T47D (cell line): ENCODE measurements around the gene KDM1B.
"Not testable (repeated sequence)": the region's sequence is repeated elsewhere in the genome, so short reads cannot be mapped to it uniquely, and the experiment has no call there.

Source experiments
- DNase-seq, 2 experiments: peaks; one replicate each; pipeline versions ENCODE4 v3.0.0 to v3.0.0-alpha.2; 2011 to 2012; ENCODE audit warnings: low read depth in 1 of 2, low spot score in 1 of 2
- JUND ChIP-seq: IDR thresholded peaks from 2 replicates; pipeline ENCODE4 v1.6.1; 2012; ENCODE audit warnings: low read depth
- in situ Hi-C: cut with HindIII; loops from 2 replicates; pipeline ENCODE4 v1.10.0; 2016; ENCODE audit warnings: low sequenced_read_pairs, low pct_unique_long_range_greater_than_20kb

Gene KDM1B

GRCh38 chr6:18210707-18211106 lies 55.5 kb downstream of the KDM1B start:
- no peak for TF ChIP-seq JUND
- in situ Hi-C loops = no loop called here
- no peak for DNase-seq

DNA sequence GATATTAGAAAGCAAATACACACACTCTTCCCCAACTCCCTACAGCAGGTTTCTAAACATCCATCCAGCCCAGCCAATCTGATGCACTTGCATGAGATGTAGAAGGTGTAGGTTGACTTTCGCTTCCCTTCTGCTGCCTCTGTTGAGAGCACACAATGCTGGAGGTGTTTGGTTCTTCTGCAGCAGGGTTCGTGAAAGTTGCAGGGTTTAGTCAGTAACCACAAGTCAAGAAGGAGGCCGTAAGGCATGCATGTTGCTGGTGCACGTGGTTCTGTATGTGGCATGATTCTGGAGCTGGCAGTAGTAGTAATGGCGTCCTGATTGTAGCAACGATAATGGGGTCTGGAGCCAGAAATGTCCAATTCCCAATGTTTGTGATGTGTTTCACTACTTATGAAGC lies 56.1 kb downstream of the KDM1B start:
- TF ChIP-seq JUND = no peak
- no peak for DNase-seq
- in situ Hi-C loops = no loop called here

DNA sequence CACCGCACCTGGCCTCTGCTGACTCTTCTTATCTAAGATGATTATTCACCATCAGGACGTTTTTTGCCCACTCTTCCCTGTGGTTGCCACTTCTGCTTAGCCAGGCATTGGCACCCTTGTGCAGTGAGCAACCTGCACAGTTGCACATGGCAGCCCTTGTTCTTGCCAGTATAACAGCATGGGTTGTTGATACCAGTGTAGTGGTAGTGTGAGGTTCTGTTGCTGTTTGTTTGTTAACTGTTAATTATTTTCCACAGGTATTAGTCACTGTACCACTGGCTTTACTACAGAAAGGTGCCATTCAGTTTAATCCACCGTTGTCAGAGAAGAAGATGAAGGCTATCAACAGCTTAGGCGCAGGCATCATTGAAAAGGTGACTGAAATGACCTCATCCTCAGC lies 57.0 kb downstream of the KDM1B start:
- in situ Hi-C loops = no loop called here
- TF ChIP-seq JUND = no peak
- DNase-seq = no peak

DNA sequence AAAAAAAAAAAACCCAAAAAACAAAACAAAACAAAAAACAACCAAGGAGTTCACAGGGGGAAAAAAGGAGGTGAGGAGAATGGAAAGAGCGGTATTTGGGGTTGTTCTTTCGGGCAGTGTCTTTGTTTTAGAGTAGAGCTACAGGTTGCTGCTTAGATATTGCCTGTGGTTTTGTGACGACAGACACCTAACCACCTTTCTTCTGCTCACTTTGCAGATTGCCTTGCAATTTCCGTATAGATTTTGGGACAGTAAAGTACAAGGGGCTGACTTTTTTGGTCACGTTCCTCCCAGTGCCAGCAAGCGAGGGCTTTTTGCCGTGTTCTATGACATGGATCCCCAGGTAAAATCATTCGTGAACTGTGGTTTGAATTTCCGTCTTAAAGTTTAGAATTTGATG lies 58.2 kb downstream of the KDM1B start:
- TF ChIP-seq JUND = no peak
- no peak for DNase-seq
- in situ Hi-C loops = no loop called here

GRCh38 chr6:18214003-18214402 lies 58.8 kb downstream of the KDM1B start:
- TF ChIP-seq JUND = no peak
- no peak for DNase-seq
- in situ Hi-C loops = no loop called here

GRCh38 chr6:18215436-18215835 lies 60.2 kb downstream of the KDM1B start:
- DNase-seq = no peak
- no peak for TF ChIP-seq JUND
- in situ Hi-C loops = no loop called here

GRCh38 chr6:18216411-18216810 lies 61.2 kb downstream of the KDM1B start:
- in situ Hi-C loops = no loop called here
- DNase-seq = no peak

DNA sequence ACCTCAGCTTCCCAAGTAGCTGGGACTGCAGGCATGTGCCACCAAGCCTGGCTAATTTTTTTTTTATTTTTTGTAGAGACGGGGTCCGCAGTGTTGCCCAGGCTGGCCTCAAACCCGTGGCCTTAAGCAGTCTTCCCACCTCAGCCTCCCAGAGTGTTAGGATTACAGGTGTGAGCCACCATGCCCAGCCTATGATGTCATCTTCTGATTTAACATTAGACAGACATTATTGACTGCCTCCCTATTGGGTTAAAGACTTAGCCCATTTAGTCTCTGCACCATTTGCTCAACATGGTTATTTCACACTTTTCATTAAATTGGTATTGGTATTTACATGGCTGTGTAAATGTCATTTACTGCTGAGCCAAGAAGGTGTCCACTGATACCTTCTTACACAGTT lies 63.0 kb downstream of the KDM1B start:
- no peak for DNase-seq
- in situ Hi-C loops = no loop called here
- no peak for TF ChIP-seq JUND

More at GRCh38 chr6:18216411-18216810, 61.2 kb downstream of the KDM1B start:
- TF ChIP-seq JUND = no peak

GRCh38 chr6:18219591-18219990 lies 64.4 kb downstream of the KDM1B start:
- in situ Hi-C loops = no loop called here
- no peak for TF ChIP-seq JUND
- no peak for DNase-seq

DNA sequence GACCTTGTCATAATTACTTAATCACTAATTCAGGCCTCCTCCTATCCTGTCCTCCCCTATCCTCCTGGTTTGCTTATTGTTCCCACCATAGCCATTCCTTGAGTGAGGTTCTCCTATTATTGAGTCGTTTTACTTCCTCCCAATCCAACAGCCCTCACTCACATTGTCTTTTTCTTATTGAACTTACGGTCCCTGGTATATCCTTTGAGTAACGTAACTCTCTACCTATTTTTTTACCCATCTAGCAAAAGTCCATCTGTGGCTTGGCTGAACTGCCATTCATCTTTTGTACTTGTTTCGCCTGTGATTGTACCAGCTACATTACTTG lies 66.0 kb downstream of the KDM1B start:
- in situ Hi-C loops = no loop called here
- no peak for DNase-seq
- no peak for TF ChIP-seq JUND

DNA sequence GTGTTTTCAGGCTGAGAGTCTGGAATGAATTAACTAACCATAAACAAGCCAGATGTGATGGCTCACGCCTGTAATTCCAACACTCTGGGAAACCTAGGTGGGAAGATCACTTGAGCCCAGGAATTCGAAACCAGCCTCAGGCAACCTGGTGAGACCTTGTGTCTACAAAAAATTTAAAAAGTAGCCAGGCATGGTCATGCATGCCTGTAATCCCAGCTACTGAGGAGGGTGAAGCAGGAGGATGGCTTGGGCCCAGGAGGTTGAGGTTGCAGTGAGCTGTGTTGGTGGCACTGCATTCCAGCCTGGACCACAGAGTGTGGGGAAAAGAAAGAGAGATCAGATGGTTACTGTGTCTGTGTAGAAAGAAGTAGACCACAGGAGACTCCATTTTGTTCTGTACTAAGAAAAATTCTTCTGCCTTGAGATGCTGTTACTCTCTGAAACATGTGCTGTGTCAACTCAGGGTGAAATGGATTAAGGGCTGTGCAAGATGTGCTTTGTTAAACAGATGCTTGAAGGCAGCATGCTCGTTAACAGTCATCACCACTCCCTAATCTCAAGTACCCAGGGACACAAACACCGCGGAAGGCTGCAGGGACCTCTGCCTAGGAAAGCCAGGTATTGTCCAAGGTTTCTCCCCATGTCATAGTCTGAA lies 71.4 kb downstream of the KDM1B start:
- DNase-seq = peak in 1 of 2 experiments; percentile 54
- in situ Hi-C loops = not testable (repeated sequence)

GRCh38 chr6:18227166-18227565 lies 71.9 kb downstream of the KDM1B start:
- DNase-seq, in situ Hi-C loops: not testable (repeated sequence)

DNA sequence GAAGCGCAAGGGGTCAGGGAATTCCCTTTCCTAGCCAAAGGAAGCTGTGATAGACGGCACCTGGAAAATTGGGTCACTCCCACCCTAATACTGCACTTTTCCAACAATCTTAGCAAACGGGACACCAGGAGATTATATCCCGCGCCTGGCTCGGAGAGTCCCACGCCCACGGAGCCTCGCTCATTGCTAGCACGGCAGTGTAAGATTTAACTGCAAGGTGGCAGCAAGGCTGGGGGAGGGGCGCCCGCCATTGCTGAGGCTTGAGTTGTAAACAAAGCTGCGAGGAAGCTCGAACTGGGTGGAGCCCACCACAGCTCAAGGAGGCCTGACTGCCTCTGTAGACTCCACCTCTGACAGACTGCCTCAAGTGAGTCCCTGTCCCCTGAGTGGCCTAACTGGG lies 73.4 kb downstream of the KDM1B start:
- DNase-seq, in situ Hi-C loops: not testable (repeated sequence)

DNA sequence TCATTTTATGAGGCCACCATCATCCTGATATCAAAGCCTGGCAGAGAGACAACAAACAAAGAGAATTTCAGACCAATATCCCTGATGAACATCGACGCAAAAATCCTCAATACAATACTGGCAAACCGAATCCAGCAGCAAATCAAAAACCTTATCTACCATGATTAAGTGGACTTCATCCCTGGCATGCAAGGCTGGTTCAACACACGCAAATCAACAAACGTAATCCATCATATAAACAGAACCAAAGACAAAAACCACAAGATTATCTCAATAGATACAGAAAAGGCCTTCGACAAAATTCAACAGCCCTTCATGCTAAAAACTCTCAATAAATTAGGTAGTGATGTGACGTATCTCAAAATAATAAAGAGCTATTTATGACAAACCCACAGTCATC lies 76.6 kb downstream of the KDM1B start:
- in situ Hi-C loops, DNase-seq: not testable (repeated sequence)

GRCh38 chr6:18233770-18234169 lies 78.5 kb downstream of the KDM1B start:
- in situ Hi-C loops, DNase-seq: not testable (repeated sequence)
